Measurements from ENCODE around the gene CELF4. TPM values are rescaled to one million over a fixed set of nuclear protein-coding genes. Genes with fewer than 3 reads are reported as not detected.

The CELF4 gene
- total and polyA plus RNA-seq, 2 of the 4 experiments (the other 2 are of a cell fraction): not detected

- ATAC-seq (ENCODE audit: low read depth): no peak
- intact Hi-C loops (cut with micrococcal nuclease): no loop called here
- no peak overlapping the region for H4K5ac ChIP-seq (ENCODE audit: low read depth, low read length)
These were observed 7.1 kb upstream of the CELF4 start for GRCh38 chr18:37572736-37573135.

More at GRCh38 chr18:37572736-37573135, 7.1 kb upstream of the CELF4 start:
- H2BK120ac ChIP-seq (ENCODE audit: low read depth, low read length): no peak overlapping the region
- no peak overlapping the region for H3K18ac ChIP-seq (ENCODE audit: low read depth, low read length)
- no peak overlapping the region for H2BK5ac ChIP-seq (ENCODE audit: low read depth, low read length, poor library complexity, severe bottlenecking)
- no peak overlapping the region for H3K27ac ChIP-seq (ENCODE audit: insufficient read depth, low read length)
- no peak overlapping the region for H3K4me3 ChIP-seq (ENCODE audit: insufficient read depth, low read depth, low read length)
- no peak overlapping the region for H2BK15ac ChIP-seq (ENCODE audit: low read depth, low read length)
- TF ChIP-seq NFE2L2 (IDR thresholded peaks at IDR 0.05; ENCODE audit: low read depth, low read length): no peak
- TF ChIP-seq MAFK (IDR thresholded peaks at IDR 0.05; ENCODE audit: low read depth, low read length): no peak
- no peak for TF ChIP-seq RCOR1 (IDR thresholded peaks at IDR 0.05; ENCODE audit: insufficient replicate concordance, low read length)
- TF ChIP-seq CHD1 (IDR thresholded peaks at IDR 0.05; ENCODE audit: low read depth, low read length): no peak
- TF ChIP-seq ELK1 (IDR thresholded peaks at IDR 0.05; ENCODE audit: borderline replicate concordance, low read depth, low read length): no peak
- TF ChIP-seq MXI1 (IDR thresholded peaks at IDR 0.05; ENCODE audit: borderline replicate concordance, low read depth, low read length): no peak
- TF ChIP-seq FOS (IDR thresholded peaks at IDR 0.05; ENCODE audit: low read depth, low read length): no peak
- no peak for TF ChIP-seq USF2 (IDR thresholded peaks at IDR 0.05; ENCODE audit: low read depth, low read length)
- TF ChIP-seq BHLHE40 (IDR thresholded peaks at IDR 0.05; ENCODE audit: low read depth, low read length): no peak
- TF ChIP-seq MAZ (IDR thresholded peaks at IDR 0.05; ENCODE audit: borderline replicate concordance, low read depth, low read length): no peak
- TF ChIP-seq CTCF (conservative IDR thresholded peaks at IDR 0.05; ENCODE audit: low read depth, low read length): no peak
- no peak for TF ChIP-seq CEBPB (IDR thresholded peaks at IDR 0.05; ENCODE audit: low read depth, low read length)
- TF ChIP-seq RAD21 (IDR thresholded peaks at IDR 0.05; ENCODE audit: low read length): no peak
- no peak for TF ChIP-seq RFX5 (IDR thresholded peaks at IDR 0.05; ENCODE audit: low read depth, low read length)
- TF ChIP-seq POLR2A (IDR thresholded peaks at IDR 0.05; ENCODE audit: low read depth, low read length): no peak
- no peak for TF ChIP-seq SMC3 (IDR thresholded peaks at IDR 0.05; ENCODE audit: low read depth, low read length)
- H3K79me1 ChIP-seq (ENCODE audit: low read depth in 1 of 2, low read length in 2 of 2): no peaks in the 10 kb centered on the region
- no peak overlapping the region for H2BK20ac ChIP-seq (ENCODE audit: low read depth, low read length)
- no peak overlapping the region for H2AFZ ChIP-seq (replicated peaks; ENCODE audit: low read length, poor library complexity)
- no peak overlapping the region for H3K4me2 ChIP-seq (ENCODE audit: low read depth, low read length)
- dilution Hi-C loops (cut with HindIII; ENCODE audit: low sequenced_read_pairs, unreplicated experiment): no loop called here
- H2AK5ac ChIP-seq (ENCODE audit: low read depth, low read length): no peak overlapping the region
- H3K9me1 ChIP-seq (ENCODE audit: insufficient read depth, low read length): no peaks in the 10 kb centered on the region
- ChIA-PET CTCF (no interaction called here), POLR2A (ENCODE audit: unreplicated experiment) (no interaction called here)
- H3K4me1 ChIP-seq (ENCODE audit: control insufficient read depth, insufficient read depth, low read length): no peaks in the 10 kb centered on the region
- H4K8ac ChIP-seq (ENCODE audit: low read depth in 2 of 2, low read length in 2 of 2): no peak overlapping the region
- no peak overlapping the region for H3K9ac ChIP-seq (ENCODE audit: low read depth, low read length)
- no peak overlapping the region for H2AK9ac ChIP-seq (replicated peaks; ENCODE audit: low read depth, low read length, poor library complexity)
- BruUV-seq (replicated peaks): no TSS peak
- H4K20me1 ChIP-seq (ENCODE audit: insufficient read depth, low read length): no peaks in the 10 kb centered on the region
- H3K9me3 ChIP-seq (ENCODE audit: control insufficient read depth, insufficient read depth, low read length): no peaks in the 10 kb centered on the region
- no peak overlapping the region for H3K14ac ChIP-seq (replicated peaks; ENCODE audit: low read depth, low read length)
- no peak for DNase-seq
- no peak overlapping the region for H3K56ac ChIP-seq (ENCODE audit: extremely low read depth, insufficient read depth, low read length)
- in situ Hi-C loops (cut with MboI; ENCODE audit: low sequenced_read_pairs): no loop called here
- 20% methylated on average over 1 of the region's 3 CpGs; no CpG with 5 or more reads in 1 of the 2 experiments for WGBS, 2 experiments (ENCODE audit: extremely low coverage in 2 of 2, insufficient read length in 1 of 2)
- H3K27me3 ChIP-seq (ENCODE audit: control insufficient read depth, insufficient read depth, low read length): peaks cover 15% of the 10 kb centered on the region
- H3K4ac ChIP-seq (ENCODE audit: low read depth, low read length): no peak overlapping the region
- H3K23ac ChIP-seq (ENCODE audit: low read depth, low read length): no peak overlapping the region
- H4K91ac ChIP-seq (ENCODE audit: insufficient read depth, low read depth, low read length): no peak overlapping the region
- H3K36me3 ChIP-seq (ENCODE audit: control insufficient read depth, insufficient read depth, low read length): no peaks in the 10 kb centered on the region
